HL-60/S4 treated with phorbol 12-myristate 13-acetate at 8.2 ng/mL for 4 days and 3 days (cell line): ENCODE measurements around the gene PRICKLE3.

ENCODE experiments used
- in situ Hi-C: fragments of 300-500 bp; cut with MboI; formaldehyde crosslinking; loops from 2 replicates; pipeline ENCODE4 v1.15.0; 2022; ENCODE audit warnings: low sequenced_read_pairs

The PRICKLE3 gene

GRCh38 chrX:49208399-49208798 is 22.2 kb upstream of the PRICKLE3 start:
- in situ Hi-C loops: no loop called here

DNA sequence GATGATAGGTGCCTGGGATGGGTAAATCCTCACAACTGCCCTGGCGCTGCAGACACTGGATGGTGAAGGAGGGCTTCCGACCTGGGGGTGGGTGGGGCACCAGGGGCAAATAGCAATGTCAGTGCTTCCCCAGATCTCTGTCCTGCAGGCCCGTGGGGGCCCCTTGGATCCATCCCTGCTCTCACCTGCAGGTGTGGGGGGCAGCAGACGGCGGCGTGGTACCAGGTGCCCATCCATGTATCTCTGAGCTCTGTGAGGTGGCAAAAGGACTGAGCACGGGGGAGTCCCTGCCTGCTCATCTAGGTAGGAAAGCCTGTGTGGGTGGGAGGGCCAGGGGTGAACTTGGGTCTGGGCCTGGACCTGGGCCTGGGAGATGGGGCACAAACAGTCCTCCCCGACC is 20.4 kb upstream of the PRICKLE3 start:
- in situ Hi-C loops: no loop called here

DNA sequence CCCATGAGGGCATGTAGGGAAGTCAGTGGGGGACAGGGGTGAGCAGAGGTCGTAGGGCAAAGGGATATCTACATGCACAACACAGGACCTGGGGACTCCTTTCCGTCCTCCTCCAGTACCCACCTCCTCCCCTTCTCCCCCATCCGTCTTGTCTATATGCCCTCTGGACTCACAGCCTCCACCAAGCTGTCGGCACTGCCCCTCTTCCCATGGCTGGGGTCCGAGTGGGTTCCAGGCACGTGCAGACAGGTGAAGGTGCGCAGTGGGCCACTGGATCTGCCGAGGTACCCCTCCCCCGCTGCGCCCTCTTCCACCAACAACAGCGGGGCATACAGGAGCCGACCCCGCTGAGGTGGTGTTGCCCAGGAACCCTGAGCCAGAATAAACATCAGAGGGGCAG is 19.3 kb upstream of the PRICKLE3 start:
- in situ Hi-C loops: no loop called here

GRCh38 chrX:49204709-49205108 is 18.5 kb upstream of the PRICKLE3 start:
- in situ Hi-C loops: no loop called here

GRCh38 chrX:49204017-49204416 is 17.8 kb upstream of the PRICKLE3 start:
- in situ Hi-C loops: no loop called here

DNA sequence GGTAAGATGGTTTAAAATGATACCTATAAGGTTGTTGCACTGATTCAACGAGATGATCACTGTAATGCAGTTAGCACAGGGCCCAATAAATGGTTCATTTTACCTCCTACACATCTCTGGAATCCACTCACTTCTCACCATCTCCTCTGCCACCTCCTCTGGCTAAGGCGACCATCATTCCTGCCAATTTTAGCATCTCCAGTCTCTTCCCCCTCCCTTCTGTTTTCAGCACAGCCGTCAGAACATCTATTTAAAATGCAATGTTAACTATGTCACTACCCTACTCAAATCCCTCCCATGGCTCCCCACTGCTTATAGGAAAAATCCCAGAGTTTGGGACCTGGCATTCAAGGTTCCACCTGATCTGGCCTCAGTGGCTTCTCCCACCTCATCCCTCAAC is 17.4 kb upstream of the PRICKLE3 start:
- in situ Hi-C loops: no loop called here

DNA sequence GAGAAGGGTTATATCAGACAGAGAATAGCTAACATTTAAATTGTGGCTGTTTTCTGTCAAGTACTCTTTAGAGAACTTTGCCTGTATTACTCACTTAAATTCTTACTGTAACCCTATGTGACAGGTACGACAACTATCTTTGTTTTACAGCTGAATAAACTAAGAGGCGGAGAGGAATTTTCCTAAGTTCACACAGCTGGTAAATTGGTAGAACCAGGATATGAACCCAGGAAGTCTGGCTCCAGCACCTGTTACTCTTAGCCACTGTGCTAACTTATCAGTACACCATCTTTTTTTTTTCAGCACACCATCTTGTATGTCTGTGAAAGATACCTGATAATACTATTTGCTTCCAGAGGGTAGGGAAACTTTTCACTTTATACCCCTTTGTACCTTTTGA is 15.8 kb upstream of the PRICKLE3 start:
- in situ Hi-C loops: no loop called here

- in situ Hi-C loops: no loop called here
These were observed 14.0 kb upstream of the PRICKLE3 start, which contains the start of gene SYP for GRCh38 chrX:49199906-49200771. Gene SYP, minus strand, starts transcription at chrX:49200193. Its CDS starts 7 bp downstream, at chrX:49200186.

DNA sequence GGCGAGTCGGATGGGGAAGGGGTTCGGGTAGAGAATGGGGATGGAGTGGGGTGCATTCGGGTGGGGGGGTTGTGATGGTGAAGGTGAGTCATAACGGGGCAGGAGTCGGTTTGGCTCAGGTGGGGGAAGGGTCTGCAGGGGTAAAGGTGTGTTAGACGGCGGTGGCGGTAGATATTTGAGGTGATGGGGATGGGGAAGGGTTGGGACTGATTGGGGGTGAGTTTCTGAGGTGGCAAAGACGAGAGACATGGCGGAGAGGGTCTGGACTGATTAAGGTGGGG is 13.1 kb upstream of the PRICKLE3 start:
- in situ Hi-C loops: no loop called here

DNA sequence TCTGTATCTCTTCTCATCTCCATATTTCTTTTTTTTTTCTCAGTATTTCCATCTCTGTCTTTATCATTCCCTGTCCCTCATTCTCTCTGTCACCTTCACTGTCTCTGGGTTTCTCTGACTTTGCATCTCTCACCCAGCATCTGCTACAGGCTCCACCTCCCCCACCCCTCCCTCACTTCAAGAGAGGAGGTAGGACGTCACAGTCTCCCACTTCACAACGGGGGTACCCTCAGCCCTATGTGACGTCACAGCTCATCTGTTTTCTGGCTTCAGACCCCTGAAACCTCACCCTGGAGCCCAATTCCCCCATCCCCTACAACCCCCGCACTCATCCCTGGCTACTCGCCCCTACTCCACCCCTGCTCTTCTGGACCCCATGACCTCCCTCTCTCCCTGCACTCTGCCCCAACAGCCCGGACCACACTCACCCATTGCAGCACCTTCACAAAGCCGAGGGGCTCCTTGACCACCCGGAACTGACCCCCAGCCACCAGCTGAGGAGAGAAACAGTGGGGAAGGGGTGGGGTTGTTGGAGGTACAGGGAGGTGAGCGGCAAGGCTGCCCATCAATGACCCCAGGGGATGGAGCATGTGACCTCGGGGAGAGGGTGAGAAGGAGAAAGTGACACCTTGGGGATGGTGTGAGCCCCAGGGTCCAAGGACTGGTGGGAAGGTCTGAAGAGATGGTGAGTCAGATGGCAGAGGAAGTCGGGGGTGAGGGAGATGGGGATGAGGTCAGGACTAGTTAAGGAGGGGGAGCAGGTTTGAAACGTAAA is 12.6 kb upstream of the PRICKLE3 start:
- in situ Hi-C loops: no loop called here

- in situ Hi-C loops: no loop called here
These were observed 11.4 kb upstream of the PRICKLE3 start for GRCh38 chrX:49197543-49198087.

DNA sequence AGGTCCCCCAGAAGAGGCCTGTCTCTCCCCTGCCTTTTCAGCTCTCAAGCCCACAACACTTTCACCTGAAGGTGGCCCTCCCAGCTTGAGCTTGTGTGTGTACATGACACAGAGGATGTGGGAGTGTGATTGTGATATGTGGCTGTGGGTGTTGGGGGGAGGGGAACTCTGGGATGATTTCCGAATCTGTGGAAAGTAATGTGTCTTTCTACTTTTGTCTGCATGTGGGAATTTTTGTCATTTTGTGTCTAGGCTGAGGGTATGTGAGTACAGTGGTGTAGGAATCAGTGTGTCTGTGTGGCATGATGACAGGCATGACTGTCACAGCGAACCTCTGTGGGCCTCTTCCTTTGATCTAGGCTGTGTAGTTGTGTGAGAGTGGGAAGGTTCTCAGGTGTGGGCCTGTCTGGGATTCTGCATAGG is 7.4 kb upstream of the PRICKLE3 start:
- in situ Hi-C loops: no loop called here

- in situ Hi-C loops: no loop called here
These were observed 6.7 kb upstream of the PRICKLE3 start for GRCh38 chrX:49192722-49193328.

DNA sequence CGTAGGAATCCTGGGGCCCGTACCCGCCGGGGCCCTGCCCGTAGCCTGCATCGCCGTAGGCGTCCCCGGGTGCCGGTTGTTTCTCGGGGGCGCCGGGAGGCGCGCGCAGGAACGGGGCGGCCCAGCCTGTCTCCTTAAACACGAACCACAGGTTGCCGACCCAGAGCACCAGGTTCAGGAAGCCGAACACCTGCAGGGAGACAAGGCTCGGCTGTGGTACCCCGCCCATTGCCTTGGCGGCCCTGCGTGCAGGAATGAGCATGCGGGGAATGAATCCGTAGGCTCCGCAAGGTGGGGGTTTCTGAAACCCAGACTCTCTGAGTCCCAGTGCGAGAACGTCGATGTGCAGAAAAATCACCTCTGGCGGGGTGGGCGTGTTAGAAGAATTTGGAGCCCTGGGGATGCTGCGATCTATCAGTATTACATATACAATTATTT is 5.4 kb upstream of the PRICKLE3 start:
- in situ Hi-C loops: no loop called here

DNA sequence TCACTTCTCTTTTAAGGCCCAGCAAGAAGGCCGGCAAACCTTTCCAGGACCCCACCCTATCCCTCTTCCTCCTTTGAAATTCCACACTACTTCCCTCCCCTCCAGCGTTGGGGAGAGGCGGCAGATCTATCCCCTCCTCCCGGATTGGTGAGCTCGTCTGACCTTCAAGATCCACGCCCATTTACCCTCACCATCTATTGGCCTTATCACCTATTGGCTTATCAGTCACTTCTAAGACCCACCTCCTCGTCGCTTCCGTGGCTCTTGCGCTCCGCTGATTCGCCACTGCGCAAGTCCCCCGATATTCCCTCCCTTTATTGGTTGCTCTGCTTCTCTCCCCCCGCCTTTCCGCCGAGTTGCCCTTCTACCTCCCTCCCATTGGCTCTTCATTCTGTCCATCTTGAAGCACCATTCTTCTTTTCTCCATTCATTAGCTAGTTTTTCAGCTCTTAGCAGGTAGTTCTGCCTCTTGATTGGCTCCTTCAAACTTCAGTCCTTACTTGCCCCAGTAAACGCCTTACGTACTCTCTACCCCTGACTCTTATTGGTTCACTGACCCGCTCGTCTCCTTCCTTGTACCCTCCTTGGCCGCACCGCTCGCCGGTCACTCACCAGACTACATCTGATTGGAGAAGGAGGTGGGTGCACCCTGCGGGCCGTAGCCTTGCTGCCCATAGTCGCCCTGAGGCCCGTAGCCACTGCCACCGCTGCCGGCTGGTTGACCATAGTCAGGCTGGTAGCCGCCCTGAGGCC is 4.8 kb upstream of the PRICKLE3 start:
- in situ Hi-C loops: no loop called here

DNA sequence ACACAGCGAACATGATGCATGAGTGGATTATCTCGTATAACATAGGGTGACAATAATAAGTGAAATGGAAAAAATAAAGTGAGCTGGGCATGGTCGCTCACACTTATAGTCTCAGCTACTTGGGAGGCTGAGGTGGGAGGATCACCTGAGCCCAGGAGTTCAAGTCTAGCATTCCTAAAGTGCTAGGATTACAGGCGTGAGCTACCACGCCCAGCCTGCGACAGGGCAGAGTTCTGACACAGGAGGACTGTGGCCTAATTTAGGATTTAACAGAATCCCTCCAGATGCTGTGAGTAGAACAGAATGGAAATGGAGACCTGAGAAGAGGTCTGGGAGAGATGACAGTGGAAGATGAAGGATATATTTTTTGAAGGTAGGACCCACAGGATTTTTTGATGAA is 3.4 kb upstream of the PRICKLE3 start:
- in situ Hi-C loops: no loop called here

GRCh38 chrX:49188468-49189076 is 2.4 kb upstream of the PRICKLE3 start:
- in situ Hi-C loops: no loop called here

GRCh38 chrX:49187526-49187925 is 1.4 kb upstream of the PRICKLE3 start:
- in situ Hi-C loops: no loop called here

DNA sequence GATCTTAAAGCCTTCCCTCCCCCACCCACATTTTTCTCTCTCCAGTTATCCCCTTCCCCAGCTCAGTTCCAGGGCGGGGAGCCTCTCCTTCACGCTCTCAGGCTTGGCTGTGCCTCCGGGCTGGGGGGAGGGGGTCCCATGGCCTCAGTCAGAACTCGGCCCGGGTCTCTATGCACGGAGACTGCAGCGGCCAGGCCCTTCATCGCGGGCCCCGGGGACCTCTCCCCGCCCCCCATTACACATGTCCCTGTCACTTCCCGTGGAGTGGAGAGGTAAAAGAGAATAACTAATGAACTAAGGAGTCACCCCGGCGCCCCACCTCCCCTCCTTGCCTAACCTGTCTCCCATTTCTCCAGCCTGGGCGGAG is 838 bp upstream of the PRICKLE3 start:
- in situ Hi-C loops: no loop called here
